Vagina (tissue), 2 donors: ENCODE measurements around the gene UBR2. TPM values are rescaled to one million over a fixed set of nuclear protein-coding genes. Genes with fewer than 3 reads are reported as not detected.
A peak's percentile ranks its signal among the peaks of the same experiment; 100 is the strongest.

ENCODE experiments used
- DNase-seq, 2 donors: peaks; one replicate each; pipeline ENCODE4 v3.0.0-alpha.2; 2017; ENCODE audit errors: extremely low spot score in 2 of 2
- H3K27ac ChIP-seq: fragments of 200-600 bp; sonication (generic); one replicate; pipeline ENCODE4 v1.5.1; 2019
- H3K27me3 ChIP-seq: fragments of 200-600 bp; sonication (generic); one replicate; pipeline ENCODE4 v1.5.1; 2019
- H3K36me3 ChIP-seq, 2 donors: fragments of 200-600 bp; sonication (generic); one replicate each; pipeline ENCODE4 v1.5.1; 2017 to 2019
- H3K4me1 ChIP-seq: fragments of 200-600 bp; sonication (generic); one replicate; pipeline ENCODE4 v1.5.1; 2019
- H3K4me3 ChIP-seq, 2 donors: fragments of 200-600 bp; sonication (generic); 1 replicate in 1 of 2; 2 replicates in 1 of 2; pipeline ENCODE4 v1.5.1; 2016 to 2019
- H3K9me3 ChIP-seq: fragments of 200-600 bp; sonication (generic); one replicate; pipeline ENCODE4 v1.5.1; 2019
- CTCF ChIP-seq, 3 experiments: fragments of 450-650 bp in 2 of 3; fragments of 200-600 bp in 1 of 3; sonication (generic) in 1 of 3; IDR thresholded peaks; one replicate each; pipeline ENCODE4 v1.5.1; 2017 to 2019; ENCODE audit warnings: antibody characterized with exemption in 3 of 3, mild to moderate bottlenecking in 2 of 3, moderate library complexity in 2 of 3
- POLR2A ChIP-seq, 2 donors: fragments of 450-650 bp; IDR thresholded peaks; one replicate each; pipeline ENCODE4 v1.6.1; 2017; ENCODE audit warnings: antibody characterized with exemption in 2 of 2, mild to moderate bottlenecking in 2 of 2, moderate library complexity in 2 of 2
- POLR2AphosphoS5 ChIP-seq, 2 donors: sonication (generic); formaldehyde crosslinking; IDR thresholded peaks; one replicate each; pipeline ENCODE4 v1.9.0; 2017; ENCODE audit warnings: antibody characterized with exemption in 2 of 2, mild to moderate bottlenecking in 2 of 2, low read depth in 1 of 2; ENCODE audit not compliant: insufficient read depth in 1 of 2
- intact Hi-C: fragments of 100-400 bp; cut with DNase I; formaldehyde crosslinking; loops from one replicate; pipeline ENCODE4 v1.15.1; 2023
- total RNA-seq: library from RNA; depleted of rRNA; stranded (reverse); fragments of >200 nt; gene quantifications from one replicate; pipeline ENCODE4 v1.2.3, GENCODE V29; 2016

The UBR2 gene
- total RNA-seq, 1 donor from 2014 or later: 23.6 TPM

DNA sequence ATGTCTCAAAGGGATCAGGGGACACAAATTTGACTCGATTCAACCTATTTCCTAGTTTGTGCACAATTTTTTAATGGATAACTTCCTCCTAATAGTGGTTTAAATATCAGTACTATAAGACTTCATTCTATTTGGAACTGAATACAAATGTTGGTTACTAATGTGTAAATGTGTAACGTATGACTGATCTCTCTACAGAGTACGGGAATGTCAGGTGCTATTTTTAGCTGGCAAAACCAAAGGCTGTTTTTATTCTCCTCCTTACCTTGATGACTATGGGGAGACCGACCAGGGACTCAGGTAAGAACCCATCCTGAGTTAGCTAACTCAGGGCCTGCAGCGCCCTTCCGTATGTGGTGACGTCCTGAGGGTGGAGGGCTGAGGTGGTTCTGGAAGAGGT is 125.5 kb downstream of the UBR2 start:
- Histone ChIP-seq H3K27me3 (no peaks in the 10 kb centered on the region), H3K9me3 (no peaks in the 10 kb centered on the region), H3K36me3 (peaks cover 0 to 74% of the 10 kb centered on the region in 2 donors), H3K4me1 (peaks cover 12% of the 10 kb centered on the region), H3K27ac (no peak overlapping the region), H3K4me3 (no peak overlapping the region)
- no peak for TF ChIP-seq POLR2A (IDR thresholded peaks at IDR 0.05)
- no peak for TF ChIP-seq POLR2AphosphoS5 (IDR thresholded peaks at IDR 0.05; ENCODE audit: insufficient read depth in 1 of 2, low read depth in 1 of 2)
- no peak for TF ChIP-seq CTCF (IDR thresholded peaks at IDR 0.05)
- intact Hi-C loops: no loop called here
- DNase-seq: no peak

DNA sequence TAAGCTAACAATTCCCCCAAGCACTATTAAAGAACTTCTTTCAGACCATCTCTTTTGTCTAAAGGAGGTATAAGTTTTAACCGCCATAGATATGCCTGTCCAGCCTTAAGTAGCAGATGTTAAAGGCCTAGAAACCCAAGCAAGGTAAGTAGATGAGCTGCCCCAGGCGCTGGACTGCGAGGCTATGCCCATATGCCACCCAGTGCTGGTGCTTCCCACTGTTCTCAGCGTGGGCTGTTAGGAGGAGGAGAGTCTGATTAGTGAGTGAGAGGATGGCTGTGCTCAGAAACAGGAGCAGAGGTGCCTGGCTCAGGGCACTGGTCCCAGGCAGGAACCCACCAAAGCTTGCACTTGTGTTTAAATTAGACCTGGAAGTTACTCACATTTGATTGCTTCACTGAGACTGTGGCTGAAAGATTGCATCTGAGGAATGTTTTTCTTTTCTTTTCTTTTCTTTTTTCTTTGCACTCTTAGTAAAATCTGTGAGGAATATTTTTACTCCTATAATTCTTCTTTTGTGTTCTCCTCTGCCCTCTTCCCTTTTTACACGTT is 126.4 kb downstream of the UBR2 start:
- H3K4me1 ChIP-seq: peaks cover 19% of the 10 kb centered on the region
- no peaks in the 10 kb centered on the region for H3K27me3 ChIP-seq
- no peaks in the 10 kb centered on the region for H3K9me3 ChIP-seq
- H3K27ac ChIP-seq: no peak overlapping the region
- H3K4me3 ChIP-seq: no peak overlapping the region
- no peak for DNase-seq
- no peak for TF ChIP-seq CTCF (IDR thresholded peaks at IDR 0.05)
- TF ChIP-seq POLR2AphosphoS5 (IDR thresholded peaks at IDR 0.05; ENCODE audit: insufficient read depth in 1 of 2, low read depth in 1 of 2): no peak
- no peak for TF ChIP-seq POLR2A (IDR thresholded peaks at IDR 0.05)
- H3K36me3 ChIP-seq: peaks cover 0 to 65% of the 10 kb centered on the region in 2 donors
- intact Hi-C loops: no loop called here

GRCh38 chr6:42690872-42691271 is 127.0 kb downstream of the UBR2 start:
- intact Hi-C loops: no loop called here
- Histone ChIP-seq H3K36me3 (peaks cover 0 to 60% of the 10 kb centered on the region in 2 donors), H3K27ac (no peak overlapping the region)

DNA sequence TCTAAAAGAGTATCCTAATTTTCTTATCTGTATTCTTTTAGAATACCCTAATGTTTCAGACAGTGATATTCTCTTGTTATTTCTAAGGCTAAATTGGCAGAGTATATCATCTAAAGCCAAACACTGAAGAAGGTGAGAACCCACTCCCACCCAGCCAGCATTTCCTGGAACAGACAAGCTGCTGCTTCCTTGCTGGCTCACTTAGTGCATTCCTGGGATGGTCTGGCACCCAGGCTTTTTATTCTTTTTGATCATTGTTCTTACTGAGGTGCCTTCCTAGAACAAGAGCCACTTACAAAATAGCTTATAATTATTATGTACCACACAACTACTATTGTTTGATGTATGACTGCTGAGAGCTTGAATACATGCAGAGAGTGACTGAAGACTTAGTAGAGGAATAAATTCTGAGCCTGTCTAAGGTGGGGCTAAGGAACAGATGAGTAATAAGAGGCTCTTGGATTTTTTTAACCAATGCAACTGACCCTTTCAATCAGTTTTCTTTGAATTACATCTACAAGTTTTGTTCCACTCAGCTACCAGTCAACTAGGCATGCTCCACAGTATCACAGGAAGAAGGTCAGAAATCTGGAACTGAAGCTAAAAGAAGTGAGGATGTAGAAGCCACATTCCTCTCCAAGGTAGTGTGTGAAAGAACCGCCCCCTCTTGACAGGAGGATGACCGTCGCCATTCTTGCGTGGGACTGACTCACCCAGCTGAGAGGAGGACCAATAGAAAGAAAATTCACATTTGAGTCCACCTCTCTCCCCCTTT is 128.5 kb downstream of the UBR2 start:
- DNase-seq: no peak

More at GRCh38 chr6:42690872-42691271, 127.0 kb downstream of the UBR2 start:
- Histone ChIP-seq H3K4me3 (no peak overlapping the region), H3K4me1 (peaks cover 19% of the 10 kb centered on the region), H3K9me3 (no peaks in the 10 kb centered on the region), H3K27me3 (no peaks in the 10 kb centered on the region)
- TF ChIP-seq CTCF (IDR thresholded peaks at IDR 0.05) (no peak), POLR2A (IDR thresholded peaks at IDR 0.05) (no peak), POLR2AphosphoS5 (IDR thresholded peaks at IDR 0.05; ENCODE audit: insufficient read depth in 1 of 2, low read depth in 1 of 2) (no peak)
- DNase-seq: no peak

More for the DNA sequence above, 128.5 kb downstream of the UBR2 start:
- no peaks in the 10 kb centered on the region for H3K9me3 ChIP-seq
- H3K27ac ChIP-seq: peak overlapping the region; percentile 20
- intact Hi-C loops: no loop called here
- peaks cover 19% of the 10 kb centered on the region for H3K4me1 ChIP-seq
- no peaks in the 10 kb centered on the region for H3K27me3 ChIP-seq
- peaks cover 0 to 50% of the 10 kb centered on the region in 2 donors for H3K36me3 ChIP-seq
- peak in 1 of 2 donors; percentile 43 for TF ChIP-seq POLR2AphosphoS5 (IDR thresholded peaks at IDR 0.05; ENCODE audit: insufficient read depth in 1 of 2, low read depth in 1 of 2)
- TF ChIP-seq CTCF (IDR thresholded peaks at IDR 0.05): no peak
- H3K4me3 ChIP-seq: no peak overlapping the region
